ENCODE results near the gene DLG4.

Gene DLG4

DNA sequence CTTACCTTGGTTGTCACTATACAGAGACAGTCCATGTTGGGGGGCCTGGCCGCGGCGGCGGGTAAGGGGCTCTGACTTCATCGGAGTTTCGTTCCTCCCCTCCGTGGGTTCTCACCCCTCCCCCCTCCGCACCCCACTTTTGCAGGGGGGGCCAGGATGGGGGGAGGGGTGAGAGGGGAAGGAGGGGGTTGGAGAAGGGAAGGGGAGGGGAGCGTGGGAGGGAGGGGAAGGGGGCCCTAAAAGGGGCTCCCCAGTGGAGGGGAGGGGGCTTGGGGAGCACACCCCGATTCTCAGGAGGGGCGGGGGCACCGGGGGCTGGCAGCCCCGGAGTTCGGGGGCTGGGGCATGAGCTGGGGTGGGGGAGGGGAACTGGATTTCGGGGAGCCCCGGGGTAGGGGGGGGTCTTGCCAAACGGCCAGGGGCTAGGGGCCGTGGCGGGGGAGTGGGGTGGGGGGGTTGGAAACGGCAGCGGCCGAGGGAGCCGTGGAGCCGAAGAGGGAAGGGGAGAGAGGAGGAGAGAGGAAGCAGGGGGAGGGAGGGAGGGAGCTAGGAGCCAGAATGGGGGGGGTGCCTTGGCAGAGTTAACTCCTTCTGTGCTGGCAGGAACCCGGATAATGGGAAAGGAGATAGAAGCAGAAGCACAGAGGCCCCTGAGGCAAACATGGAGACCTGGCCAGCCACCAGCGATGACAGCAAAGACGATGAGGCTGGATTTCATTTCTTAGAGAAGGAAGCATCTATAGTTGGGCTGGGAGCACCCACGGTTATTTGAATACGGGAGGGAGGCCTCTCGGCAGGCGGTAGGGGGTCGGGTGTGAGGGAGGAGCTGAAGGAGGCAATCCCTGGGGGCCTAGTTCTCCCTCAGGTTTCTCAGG, 2.3 kb downstream of the DLG4 start:
- DNase-seq, result peak; percentile 47
- H3K79me2 ChIP-seq (ENCODE audit: insufficient read depth, low read length), result peaks cover 40% of the 10 kb centered on the region
- H3K27ac ChIP-seq (ENCODE audit: low read length), result peak overlapping the region; percentile 57
- H3K9ac ChIP-seq (ENCODE audit: low read depth, low read length), result peak overlapping the region; percentile 57
- peaks cover 16% of the 10 kb centered on the region for H4K20me1 ChIP-seq (ENCODE audit: insufficient read depth, low read length)
- no peak for ATAC-seq (ENCODE audit: insufficient read depth, low read depth)
- H3K9me3 ChIP-seq (ENCODE audit: insufficient read depth, low read length, severe bottlenecking), result no peaks in the 10 kb centered on the region
- H3K36me3 ChIP-seq (ENCODE audit: insufficient read depth, low read length), result peaks cover 18% of the 10 kb centered on the region
- peak overlapping the region; percentile 71 for H3K4me2 ChIP-seq (ENCODE audit: insufficient read depth, low read length)
- H3K4me1 ChIP-seq (ENCODE audit: insufficient read depth, low read length), result peaks cover 83% of the 10 kb centered on the region
- H3K4me3 ChIP-seq (ENCODE audit: low read depth in 1 of 2, low read length in 2 of 2), result peak overlapping the region; percentile 18 to 54; a peak in 3 of 4 replicates
- peak overlapping the region; percentile 58 for H2AFZ ChIP-seq (ENCODE audit: low read depth, low read length)
- TF ChIP-seq EZH2 (IDR thresholded peaks at IDR 0.05; ENCODE audit: borderline replicate concordance, low read depth, low read length, severe bottlenecking), result no peak
- TF ChIP-seq, protein P1, sequence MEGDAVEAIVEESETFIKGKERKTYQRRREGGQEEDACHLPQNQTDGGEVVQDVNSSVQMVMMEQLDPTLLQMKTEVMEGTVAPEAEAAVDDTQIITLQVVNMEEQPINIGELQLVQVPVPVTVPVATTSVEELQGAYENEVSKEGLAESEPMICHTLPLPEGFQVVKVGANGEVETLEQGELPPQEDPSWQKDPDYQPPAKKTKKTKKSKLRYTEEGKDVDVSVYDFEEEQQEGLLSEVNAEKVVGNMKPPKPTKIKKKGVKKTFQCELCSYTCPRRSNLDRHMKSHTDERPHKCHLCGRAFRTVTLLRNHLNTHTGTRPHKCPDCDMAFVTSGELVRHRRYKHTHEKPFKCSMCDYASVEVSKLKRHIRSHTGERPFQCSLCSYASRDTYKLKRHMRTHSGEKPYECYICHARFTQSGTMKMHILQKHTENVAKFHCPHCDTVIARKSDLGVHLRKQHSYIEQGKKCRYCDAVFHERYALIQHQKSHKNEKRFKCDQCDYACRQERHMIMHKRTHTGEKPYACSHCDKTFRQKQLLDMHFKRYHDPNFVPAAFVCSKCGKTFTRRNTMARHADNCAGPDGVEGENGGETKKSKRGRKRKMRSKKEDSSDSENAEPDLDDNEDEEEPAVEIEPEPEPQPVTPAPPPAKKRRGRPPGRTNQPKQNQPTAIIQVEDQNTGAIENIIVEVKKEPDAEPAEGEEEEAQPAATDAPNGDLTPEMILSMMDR (IDR thresholded peaks at IDR 0.05; ENCODE audit: borderline replicate concordance, extremely low read depth, low read length, poor library complexity, severe bottlenecking), result no peak
- no peaks in the 10 kb centered on the region for H3K27me3 ChIP-seq (ENCODE audit: insufficient read depth, low read length, poor library complexity)

DNA sequence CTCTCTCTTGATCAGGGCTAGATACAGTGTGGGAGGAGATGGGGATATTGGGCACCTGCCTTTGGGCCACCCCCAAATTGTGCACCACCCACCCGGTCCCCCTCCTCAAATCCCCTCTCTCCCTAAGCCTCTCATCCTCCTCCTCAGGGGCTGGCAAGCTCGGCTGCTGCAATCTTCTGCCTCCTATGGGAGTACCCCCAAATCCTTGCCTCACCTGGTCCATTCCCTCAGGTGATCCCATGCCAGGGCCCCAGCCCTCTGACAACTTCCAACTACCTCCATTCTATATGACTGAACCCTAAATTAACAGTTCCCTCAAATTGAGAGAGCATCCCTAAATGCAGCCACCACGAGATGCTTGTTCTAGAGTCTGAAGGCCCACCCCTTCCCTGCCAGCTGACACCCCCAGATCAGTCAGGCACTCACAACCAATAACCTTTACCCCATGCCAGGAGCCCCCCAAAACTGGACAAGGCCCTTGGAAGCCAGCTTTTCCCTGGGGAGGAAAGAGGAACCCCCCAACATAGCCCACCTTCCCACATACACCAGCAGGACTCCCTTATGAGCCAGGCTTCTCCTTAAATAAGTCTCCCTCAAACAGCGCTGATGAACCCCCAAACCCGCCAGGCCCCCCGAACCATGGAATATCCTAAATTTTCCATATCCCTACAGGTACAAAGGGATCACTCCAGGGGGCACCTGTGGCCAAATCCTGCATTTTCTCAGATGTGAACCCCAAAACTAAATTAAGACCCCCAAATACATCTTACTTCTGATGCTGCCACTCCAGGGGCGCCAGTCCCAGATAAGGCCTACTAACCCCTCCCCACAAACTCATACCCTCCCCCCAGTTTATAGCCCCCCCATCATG, 3.2 kb downstream of the DLG4 start:
- no peak for ATAC-seq (ENCODE audit: insufficient read depth, low read depth)
- no peak for DNase-seq
- Histone ChIP-seq H3K4me1 (ENCODE audit: insufficient read depth, low read length) (peaks cover 75% of the 10 kb centered on the region), H3K4me3 (ENCODE audit: low read depth in 1 of 2, low read length in 2 of 2) (peak overlapping the region; percentile 18 to 54; a peak in 3 of 4 replicates), H3K4me2 (ENCODE audit: insufficient read depth, low read length) (peak overlapping the region; percentile 71), H2AFZ (ENCODE audit: low read depth, low read length) (no peak overlapping the region), H3K27ac (ENCODE audit: low read length) (peak overlapping the region; percentile 57), H4K20me1 (ENCODE audit: insufficient read depth, low read length) (peaks cover 10% of the 10 kb centered on the region; the same call in 1 of the 2 replicates), H3K36me3 (ENCODE audit: insufficient read depth, low read length) (peaks cover 9% of the 10 kb centered on the region; the same call in 1 of the 2 replicates), H3K27me3 (ENCODE audit: insufficient read depth, low read length, poor library complexity) (no peaks in the 10 kb centered on the region), H3K9ac (ENCODE audit: low read depth, low read length) (peak overlapping the region; percentile 57), H3K9me3 (ENCODE audit: insufficient read depth, low read length, severe bottlenecking) (no peaks in the 10 kb centered on the region), H3K79me2 (ENCODE audit: insufficient read depth, low read length) (peaks cover 41% of the 10 kb centered on the region)
- TF ChIP-seq, protein P1 (IDR thresholded peaks at IDR 0.05; ENCODE audit: borderline replicate concordance, extremely low read depth, low read length, poor library complexity, severe bottlenecking), result no peak
- no peak for TF ChIP-seq EZH2 (IDR thresholded peaks at IDR 0.05; ENCODE audit: borderline replicate concordance, low read depth, low read length, severe bottlenecking)

DNA sequence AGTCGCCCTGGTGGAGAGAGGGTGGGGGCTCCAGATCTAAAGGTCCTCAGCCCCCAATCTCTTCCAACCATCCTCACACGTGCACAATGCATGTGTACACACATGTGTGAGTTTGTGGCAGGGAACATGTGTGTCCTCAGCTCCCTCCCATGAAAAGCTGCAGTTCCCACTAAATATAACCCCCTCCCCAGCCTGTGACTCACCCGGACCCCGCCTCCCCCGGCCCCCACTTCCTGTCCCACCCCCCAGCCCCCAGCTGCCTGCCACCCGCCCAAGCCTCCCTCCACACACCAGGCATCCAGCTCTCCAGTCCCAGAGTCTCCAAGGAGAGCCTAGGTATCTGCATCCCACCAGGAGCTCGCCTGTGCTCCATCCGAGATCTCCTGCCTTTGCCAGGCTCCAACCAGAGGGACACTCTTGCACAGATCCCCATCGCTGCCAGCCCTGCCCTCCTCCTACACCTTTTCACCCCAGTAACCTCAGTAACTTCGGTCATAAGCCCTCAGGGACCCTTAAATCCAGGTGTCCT, 3.9 kb downstream of the DLG4 start:
- DNase-seq (peak; percentile 54), ATAC-seq (ENCODE audit: insufficient read depth, low read depth) (no peak)
- Histone ChIP-seq H3K79me2 (ENCODE audit: insufficient read depth, low read length) (peaks cover 33% of the 10 kb centered on the region), H3K36me3 (ENCODE audit: insufficient read depth, low read length) (peaks cover 2% of the 10 kb centered on the region; the same call in 1 of the 2 replicates), H3K27ac (ENCODE audit: low read length) (peak overlapping the region; percentile 68), H3K9ac (ENCODE audit: low read depth, low read length) (peak overlapping the region; percentile 57), H4K20me1 (ENCODE audit: insufficient read depth, low read length) (peaks cover 2% of the 10 kb centered on the region; the same call in 1 of the 2 replicates), H3K27me3 (ENCODE audit: insufficient read depth, low read length, poor library complexity) (no peaks in the 10 kb centered on the region), H3K4me3 (ENCODE audit: low read depth in 1 of 2, low read length in 2 of 2) (peak overlapping the region in 1 of 2 experiments; percentile 56; a peak in 1 of 4 replicates), H3K4me2 (ENCODE audit: insufficient read depth, low read length) (peak overlapping the region; percentile 71), H3K4me1 (ENCODE audit: insufficient read depth, low read length) (peaks cover 67% of the 10 kb centered on the region), H3K9me3 (ENCODE audit: insufficient read depth, low read length, severe bottlenecking) (no peaks in the 10 kb centered on the region), H2AFZ (ENCODE audit: low read depth, low read length) (no peak overlapping the region)
- no peak for TF ChIP-seq EZH2 (IDR thresholded peaks at IDR 0.05; ENCODE audit: borderline replicate concordance, low read depth, low read length, severe bottlenecking)
- TF ChIP-seq, protein P1 (IDR thresholded peaks at IDR 0.05; ENCODE audit: borderline replicate concordance, extremely low read depth, low read length, poor library complexity, severe bottlenecking), result no peak
